Ishikawa (cell line): ENCODE results near the gene ILDR2.

Experiments
- CEBPB ChIP-seq: IDR thresholded peaks from 2 replicates; pipeline ENCODE4 v1.6.1; 2012
- CREB1 ChIP-seq: IDR thresholded peaks from 2 replicates; pipeline ENCODE4 v1.6.1; 2012; ENCODE audit warnings: low read depth
- EGR1 ChIP-seq: IDR thresholded peaks from 2 replicates; pipeline ENCODE4 v1.6.1; 2012
- EP300 ChIP-seq: IDR thresholded peaks from 2 replicates; pipeline ENCODE4 v1.6.1; 2012; ENCODE audit warnings: borderline replicate concordance
- FOXM1 ChIP-seq: IDR thresholded peaks from 2 replicates; pipeline ENCODE4 v1.6.1; 2012; ENCODE audit warnings: low read depth, borderline replicate concordance
- NFIC ChIP-seq: IDR thresholded peaks from 2 replicates; pipeline ENCODE4 v1.6.1; 2012
- RAD21 ChIP-seq: IDR thresholded peaks from 2 replicates; pipeline ENCODE4 v1.6.1; 2012; ENCODE audit warnings: low read depth
- TAF1 ChIP-seq: IDR thresholded peaks from 2 replicates; pipeline ENCODE4 v1.6.1; 2012; ENCODE audit warnings: low read depth, mild to moderate bottlenecking
- TEAD4 ChIP-seq: IDR thresholded peaks from 2 replicates; pipeline ENCODE4 v1.6.1; 2012
- YY1 ChIP-seq: IDR thresholded peaks from 2 replicates; pipeline ENCODE4 v1.6.1; 2012; ENCODE audit warnings: low read depth
- ZBTB7A ChIP-seq: IDR thresholded peaks from 2 replicates; pipeline ENCODE4 v1.6.1; 2012; ENCODE audit warnings: low read depth
- TF ChIP-seq, protein P1 (sequence below): IDR thresholded peaks from 2 replicates; pipeline ENCODE4 v1.6.1; 2012
- TF ChIP-seq, protein P2 (sequence below): IDR thresholded peaks from 2 replicates; pipeline ENCODE4 v1.6.1; 2012; ENCODE audit warnings: low read depth, mild to moderate bottlenecking
- TF ChIP-seq, protein P3 (sequence below): IDR thresholded peaks from 2 replicates; pipeline ENCODE4 v1.6.1; 2012

DNA sequence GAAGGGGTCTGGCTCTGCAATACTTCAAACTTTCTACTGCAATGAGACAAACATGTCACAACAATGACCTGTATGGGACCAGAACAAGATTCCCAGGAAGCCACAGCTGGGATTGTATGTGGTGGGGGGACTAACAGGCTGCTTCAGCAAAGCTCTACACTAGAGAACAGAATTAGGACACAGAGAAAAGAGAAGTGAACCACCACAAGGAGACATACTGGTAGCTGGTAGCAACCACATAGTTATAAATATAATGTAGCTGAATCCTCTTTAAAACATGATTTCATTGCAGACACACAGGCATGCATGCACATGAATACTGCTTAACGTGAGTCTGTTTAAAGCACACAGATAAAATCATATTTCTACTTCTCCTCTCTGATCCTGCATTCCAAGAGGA is 3.5 kb upstream of the ILDR2 start:
- no peak for TF ChIP-seq EP300
- TF ChIP-seq CEBPB, result no peak
- TF ChIP-seq, protein P1, sequence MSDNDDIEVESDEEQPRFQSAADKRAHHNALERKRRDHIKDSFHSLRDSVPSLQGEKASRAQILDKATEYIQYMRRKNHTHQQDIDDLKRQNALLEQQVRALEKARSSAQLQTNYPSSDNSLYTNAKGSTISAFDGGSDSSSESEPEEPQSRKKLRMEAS, result no peak
- no peak for TF ChIP-seq TAF1
- no peak for TF ChIP-seq TEAD4
- TF ChIP-seq NFIC, result no peak
- TF ChIP-seq FOXM1, result no peak
- TF ChIP-seq RAD21, result no peak
- no peak for TF ChIP-seq YY1
- TF ChIP-seq CREB1, result no peak
- TF ChIP-seq, protein P2, sequence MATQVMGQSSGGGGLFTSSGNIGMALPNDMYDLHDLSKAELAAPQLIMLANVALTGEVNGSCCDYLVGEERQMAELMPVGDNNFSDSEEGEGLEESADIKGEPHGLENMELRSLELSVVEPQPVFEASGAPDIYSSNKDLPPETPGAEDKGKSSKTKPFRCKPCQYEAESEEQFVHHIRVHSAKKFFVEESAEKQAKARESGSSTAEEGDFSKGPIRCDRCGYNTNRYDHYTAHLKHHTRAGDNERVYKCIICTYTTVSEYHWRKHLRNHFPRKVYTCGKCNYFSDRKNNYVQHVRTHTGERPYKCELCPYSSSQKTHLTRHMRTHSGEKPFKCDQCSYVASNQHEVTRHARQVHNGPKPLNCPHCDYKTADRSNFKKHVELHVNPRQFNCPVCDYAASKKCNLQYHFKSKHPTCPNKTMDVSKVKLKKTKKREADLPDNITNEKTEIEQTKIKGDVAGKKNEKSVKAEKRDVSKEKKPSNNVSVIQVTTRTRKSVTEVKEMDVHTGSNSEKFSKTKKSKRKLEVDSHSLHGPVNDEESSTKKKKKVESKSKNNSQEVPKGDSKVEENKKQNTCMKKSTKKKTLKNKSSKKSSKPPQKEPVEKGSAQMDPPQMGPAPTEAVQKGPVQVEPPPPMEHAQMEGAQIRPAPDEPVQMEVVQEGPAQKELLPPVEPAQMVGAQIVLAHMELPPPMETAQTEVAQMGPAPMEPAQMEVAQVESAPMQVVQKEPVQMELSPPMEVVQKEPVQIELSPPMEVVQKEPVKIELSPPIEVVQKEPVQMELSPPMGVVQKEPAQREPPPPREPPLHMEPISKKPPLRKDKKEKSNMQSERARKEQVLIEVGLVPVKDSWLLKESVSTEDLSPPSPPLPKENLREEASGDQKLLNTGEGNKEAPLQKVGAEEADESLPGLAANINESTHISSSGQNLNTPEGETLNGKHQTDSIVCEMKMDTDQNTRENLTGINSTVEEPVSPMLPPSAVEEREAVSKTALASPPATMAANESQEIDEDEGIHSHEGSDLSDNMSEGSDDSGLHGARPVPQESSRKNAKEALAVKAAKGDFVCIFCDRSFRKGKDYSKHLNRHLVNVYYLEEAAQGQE, result no peak
- no peak for TF ChIP-seq EGR1
- no peak for TF ChIP-seq ZBTB7A
- TF ChIP-seq, protein P3, sequence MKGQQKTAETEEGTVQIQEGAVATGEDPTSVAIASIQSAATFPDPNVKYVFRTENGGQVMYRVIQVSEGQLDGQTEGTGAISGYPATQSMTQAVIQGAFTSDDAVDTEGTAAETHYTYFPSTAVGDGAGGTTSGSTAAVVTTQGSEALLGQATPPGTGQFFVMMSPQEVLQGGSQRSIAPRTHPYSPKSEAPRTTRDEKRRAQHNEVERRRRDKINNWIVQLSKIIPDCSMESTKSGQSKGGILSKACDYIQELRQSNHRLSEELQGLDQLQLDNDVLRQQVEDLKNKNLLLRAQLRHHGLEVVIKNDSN, result no peak
